ENCODE measurements around the gene DNER.
A peak's percentile ranks its signal among the peaks of the same experiment; 100 is the strongest.
"Not testable (repeated sequence)": the region's sequence is repeated elsewhere in the genome, so short reads cannot be mapped to it uniquely, and the experiment has no call there.

DNER gene

DNA sequence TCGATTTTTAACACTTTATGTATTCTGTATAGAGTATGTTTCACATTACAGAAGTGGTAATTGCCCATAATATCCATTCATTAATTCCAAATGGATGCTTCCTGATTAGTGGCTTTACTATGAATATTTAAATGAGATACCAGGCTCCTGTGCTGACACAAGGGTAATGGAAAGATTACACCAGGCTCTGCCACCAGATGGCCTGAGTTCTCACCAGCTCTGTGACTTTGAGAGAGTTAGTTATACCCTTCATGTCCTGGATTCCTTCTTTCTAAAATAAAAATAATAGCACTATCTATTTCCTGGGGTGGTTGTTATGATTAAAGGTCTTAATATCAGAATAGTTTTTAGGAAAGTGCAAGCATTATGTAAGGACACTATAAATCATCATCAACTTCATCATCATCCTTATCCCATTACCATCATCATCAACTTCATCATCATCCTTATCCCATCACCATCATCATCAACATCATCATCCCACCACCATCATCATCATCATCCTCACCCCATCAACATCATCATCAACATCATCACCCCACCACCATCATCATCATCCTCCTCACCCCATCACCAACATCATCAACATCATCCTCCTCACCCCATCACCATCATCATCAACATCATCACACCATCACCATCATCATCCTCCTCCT, 151.8 kb downstream of the DNER start:
- DNase-seq = no peak

DNA sequence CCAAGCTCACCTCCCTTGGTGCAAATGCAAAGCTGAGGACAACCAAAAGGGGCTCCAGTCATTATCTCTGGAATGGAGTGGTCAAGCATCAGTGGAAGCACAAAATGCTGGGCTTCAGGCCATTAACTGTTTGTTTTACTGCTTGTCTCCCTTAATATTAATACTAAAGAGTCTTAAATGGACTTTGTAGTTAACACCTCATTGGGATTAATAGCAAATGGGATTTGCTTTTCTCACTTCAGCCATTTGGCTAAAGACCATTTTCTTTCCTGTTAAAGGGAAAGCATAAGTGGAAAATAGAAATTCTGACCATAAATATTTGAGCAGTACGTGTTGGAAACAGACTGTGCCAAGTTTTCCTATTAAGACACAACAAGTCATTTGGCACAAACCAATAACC, 154.4 kb downstream of the DNER start:
- no peak for DNase-seq

DNA sequence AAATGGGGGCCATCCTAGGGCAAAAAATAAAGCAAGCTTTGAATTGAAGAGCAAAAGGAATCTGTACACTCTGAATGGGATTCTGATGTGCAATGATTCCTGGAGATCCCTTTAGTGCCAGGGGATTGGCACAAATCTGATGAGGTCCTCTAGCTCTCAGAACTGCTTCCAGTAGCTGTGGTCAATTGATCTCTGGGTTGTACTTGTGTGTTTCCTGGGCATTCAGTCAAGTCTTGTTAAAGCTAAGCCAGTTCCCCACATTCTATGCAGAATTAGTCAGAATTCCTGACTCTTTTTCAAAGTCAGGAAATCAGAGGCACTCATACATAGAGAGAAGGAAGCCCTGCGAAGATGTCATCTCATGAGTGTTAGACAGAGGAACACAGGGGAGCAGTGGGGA, 161.3 kb downstream of the DNER start:
- peak; percentile 0 for DNase-seq

DNA sequence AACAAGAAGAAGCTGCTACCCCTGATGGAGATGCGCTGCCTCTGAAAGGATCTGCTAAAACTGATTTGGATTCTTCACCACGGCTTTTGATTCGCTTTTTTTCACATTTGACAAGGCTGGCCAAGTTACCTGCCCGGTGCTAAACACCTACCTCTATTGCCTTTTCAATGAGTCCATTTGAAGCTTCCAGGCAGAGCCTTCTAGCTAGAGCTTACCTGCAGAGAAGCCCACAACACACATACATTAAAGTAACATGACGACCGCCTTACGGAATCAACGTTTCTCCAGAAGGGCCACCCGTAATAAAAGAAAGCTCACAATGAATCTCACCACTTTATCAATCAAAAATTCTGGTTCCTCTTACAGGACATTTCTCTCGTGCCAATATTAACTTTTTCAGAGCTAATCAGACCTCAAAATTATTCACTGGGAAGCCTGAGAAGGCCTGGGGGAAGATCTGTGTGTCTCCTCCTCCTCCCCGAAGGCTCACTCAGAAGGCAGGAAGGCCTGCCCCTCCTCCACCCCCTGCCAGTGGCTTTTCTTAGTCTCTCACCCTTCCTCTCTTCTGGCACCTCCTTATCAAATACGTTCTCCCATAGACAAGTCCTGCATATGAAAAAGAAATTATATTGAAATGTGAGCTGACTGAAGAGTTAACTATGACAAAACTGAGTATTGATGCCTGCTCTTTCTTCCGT, 171.0 kb downstream of the DNER start:
- DNase-seq = no peak

DNA sequence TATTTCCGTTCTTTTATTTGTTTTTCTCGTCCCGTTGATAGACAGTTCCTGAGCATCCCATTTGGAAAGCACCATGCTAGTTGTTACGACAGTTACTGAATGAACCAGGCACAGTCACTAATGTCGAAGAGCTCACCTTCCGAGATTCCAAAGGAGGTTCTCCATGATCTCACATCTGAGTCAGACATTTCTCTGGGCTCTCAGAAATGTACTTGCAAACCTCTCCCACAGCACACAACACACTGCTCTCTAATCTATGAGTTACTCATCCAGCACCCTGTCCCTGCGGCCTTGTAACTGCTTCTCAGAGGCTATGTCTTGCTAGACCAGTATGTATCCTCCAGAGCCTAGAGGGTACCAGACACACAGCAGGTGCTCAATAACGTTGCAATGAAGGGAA, 174.7 kb downstream of the DNER start:
- DNase-seq = no peak

DNA sequence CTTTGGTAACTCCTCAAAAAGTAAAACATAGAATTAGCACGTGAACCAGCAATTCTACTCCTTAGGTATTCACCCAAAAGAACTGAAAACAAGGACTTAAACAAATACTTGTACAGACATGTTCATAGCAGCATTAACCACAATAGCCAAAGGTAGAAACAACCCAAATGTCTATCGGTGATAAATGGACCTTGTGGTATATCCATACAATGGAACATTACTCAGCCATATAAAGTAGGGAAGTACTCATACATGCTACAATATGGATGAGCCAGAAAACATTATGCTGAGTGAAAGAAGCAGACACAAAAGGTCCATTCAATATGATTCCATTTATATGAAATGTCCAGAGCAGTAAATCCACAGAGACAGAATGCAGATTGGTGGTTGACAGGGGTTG, 182.8 kb downstream of the DNER start:
- no peak for DNase-seq

DNA sequence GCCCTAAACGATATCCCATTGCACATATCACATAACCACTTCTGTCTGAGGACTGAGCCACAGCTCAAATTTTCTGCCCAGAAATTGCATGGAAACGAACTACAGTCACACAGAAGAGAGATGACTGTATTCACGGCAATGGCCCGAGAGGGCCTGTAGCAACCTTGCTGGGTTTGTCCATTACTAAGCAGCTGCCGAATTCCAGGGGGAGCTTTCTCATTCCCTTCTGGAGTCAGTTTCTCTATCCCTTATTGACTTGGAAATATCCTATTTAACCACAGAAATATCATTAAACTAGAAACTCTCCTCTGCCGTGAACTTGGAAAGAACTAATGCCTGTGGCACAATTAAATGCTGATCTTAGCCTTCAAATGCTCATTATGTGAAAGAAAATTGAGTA, 183.9 kb downstream of the DNER start:
- DNase-seq = no peak

DNA sequence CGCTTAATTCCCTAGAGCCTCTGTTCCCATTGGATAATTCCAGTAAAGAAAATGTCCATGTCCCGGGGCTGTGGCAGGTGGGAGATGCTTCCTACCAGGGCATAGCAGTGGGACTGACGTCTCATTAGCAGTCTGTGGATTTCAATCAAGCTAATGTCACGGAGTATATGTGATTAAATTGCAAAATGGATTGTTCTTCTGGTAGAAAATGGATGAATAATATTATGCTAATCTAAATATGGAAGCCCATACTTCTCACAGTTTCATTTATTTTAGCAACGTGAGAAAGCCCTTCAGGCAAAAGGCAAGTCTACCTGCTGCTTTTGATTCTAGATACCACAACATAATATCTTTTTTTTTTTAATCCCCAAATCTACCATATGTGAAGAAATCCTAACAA, 185.5 kb downstream of the DNER start:
- DNase-seq = no peak

DNA sequence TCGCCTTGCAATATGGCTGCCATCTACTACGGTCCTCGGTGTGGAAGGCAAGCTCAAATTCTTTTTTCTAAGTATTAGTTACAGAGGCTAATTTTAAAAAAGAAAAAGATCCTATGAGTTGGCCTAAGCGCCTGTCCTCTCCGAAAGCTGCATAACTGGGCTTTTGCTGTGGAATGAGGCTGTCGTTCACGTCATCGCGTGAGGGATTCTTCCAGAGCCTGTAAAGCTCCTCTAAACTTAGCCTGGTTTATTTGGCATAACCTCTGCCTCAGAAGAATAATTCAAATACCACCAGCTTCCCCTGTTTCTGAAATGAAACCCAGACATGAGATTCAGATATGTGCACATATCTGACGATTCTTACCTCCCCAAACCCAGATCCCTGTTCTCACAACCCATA, 187.4 kb downstream of the DNER start:
- DNase-seq = no peak

DNA sequence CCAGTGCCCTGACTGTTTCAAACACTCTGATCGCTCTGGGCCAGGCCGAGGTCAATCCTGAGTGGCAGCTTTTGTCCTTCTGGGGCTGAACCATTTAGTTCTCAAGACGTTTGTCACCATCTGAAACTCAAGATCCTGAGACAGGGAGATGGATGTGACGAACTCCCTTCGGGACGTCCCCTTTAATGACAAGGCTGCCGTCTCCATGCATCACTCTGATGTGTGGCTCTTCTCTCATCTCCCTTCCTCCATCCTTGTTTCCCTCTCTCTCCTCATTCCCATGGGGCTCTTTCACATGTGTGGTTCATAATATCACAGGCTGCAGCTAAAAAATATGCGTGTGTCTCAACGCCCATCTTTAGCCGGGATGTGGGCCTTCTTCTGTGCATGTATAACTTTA, 189.6 kb downstream of the DNER start:
- no peak for DNase-seq

DNA sequence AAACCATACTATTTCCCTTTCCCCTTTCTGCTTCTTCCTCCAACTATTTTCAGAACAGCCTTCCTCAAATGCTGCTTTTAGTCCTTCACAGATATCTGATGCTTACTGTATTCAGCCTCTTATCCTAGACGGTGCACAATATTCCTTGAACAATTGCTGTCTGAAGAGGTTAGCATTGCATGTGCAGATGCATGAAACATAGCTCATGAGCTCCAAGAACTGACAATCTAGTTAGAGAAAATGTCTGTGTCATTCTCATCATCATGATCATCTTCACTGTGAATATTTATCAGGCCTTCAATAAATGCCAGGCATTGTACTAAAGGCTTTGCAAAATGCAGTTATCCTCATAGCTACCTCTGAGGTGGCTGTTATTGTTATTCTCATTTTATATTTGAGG, 190.7 kb downstream of the DNER start:
- no peak for DNase-seq

DNA sequence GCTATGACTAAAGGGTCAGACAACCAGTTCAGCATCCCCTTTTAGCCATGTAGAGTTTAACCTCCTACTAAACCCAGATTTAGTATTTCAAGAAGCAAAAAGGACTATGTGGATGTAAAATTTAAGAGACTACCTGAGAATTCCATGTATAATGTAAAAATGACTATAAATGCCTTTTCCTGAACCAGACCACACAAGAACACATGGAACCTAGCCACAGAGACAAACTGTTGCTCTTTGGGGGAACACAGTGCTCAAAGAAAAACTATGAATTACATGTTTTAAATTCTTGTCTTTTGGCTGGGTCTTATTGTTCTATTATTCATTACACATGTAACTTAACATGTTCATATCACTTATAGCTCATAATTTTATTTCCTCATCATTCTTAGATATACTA, 192.8 kb downstream of the DNER start:
- no peak for DNase-seq

DNA sequence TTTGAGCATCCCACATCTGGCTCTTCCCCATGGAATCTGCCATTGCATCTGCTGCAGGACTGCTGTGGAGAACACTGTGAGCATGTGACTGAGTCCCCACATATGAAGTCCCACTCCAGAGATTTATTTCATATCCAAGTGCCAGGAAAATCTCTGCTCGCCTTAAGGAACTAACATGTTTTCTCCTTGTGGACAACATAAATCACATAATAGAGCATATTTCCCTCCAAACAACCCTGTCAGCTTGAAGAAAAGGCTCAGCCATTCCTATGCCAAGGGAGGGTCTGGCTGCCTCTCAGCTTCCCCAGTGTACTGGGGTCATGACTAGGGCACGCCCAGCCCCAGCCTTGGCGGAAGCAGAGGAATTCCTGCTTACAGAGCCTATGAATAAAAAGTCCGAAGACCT, 193.7 kb downstream of the DNER start:
- no peak for DNase-seq

DNA sequence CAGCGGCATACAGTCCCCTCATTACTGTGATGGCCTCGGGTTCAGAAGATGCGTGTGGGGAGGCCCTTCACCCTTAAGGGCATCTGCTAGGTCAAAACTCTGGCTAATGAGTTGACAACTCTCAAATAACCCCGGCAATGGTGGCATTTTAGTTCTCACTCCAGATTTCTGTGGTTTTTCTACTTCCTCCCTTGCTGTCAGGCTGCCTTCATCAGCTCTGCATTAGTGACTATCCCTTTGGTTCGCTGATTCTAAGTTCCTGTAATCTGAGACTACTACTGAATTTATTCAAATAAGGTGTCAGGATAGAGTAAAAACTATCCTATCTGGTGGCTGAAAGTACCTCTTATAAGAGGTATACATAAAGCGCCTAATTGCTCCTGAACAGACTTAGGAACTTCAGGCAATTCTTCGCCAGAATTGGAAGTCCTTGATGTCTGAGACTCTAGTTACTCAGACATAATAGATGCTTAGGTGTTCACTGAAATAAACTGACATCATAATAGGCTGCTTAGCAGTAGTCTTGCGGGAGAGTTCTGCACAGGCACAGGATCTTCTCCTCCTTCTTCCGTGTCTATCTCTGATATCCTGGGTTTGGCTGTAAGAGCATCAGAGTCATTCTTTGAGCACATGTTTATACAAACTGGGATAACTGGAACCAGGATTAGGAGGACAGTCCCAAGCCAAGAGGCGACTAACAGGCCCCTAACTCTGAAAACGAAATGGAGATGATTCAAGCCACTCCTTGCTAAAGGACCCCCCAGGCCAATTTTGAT, 194.5 kb downstream of the DNER start:
- DNase-seq = no peak

DNA sequence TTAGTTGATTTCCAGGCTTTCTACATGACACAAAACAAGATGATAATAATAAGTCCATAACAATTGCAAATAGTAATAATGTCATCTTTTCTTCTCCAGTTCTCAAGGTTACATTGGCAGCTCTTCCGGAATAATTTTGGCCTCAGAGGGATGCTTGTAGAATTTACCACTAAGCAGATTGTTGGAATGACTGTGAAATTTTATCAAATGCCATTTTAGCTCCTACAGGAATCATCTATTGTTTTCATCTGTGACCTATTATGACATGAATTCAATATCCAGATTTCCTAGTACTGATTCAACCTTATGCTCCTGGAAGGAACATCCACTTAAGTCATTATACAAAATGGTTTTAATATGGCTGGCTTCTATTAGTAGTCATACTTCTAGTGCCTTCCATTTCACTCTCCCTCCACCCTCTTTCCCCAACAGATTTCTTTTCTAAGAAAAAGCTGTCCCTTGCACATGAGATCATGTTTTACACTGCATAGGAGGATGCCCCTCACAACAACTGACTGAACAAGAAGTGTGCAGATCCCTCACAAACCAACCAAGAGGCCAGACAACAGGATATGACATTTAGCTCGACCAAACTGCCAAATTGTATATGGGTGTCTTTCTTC, 200.0 kb downstream of the DNER start:
- no peak for DNase-seq

DNA sequence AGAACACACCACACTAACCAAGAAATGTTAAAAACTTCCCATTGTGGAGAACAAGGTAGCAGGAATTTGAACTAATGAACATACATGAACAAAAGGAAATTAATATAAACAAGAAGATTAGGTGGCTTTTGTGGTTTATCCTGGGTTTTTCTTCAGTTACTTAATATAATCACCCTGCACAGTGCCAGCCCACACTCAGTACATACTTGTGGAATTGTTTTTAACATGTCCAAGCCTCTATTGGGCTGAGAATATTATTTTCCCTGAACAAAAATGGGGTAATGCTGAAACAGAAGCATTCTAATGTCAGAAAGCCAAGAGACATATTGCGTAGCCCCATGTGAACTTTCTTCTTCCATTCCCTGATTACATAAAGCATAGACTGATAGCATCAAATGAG, 202.8 kb downstream of the DNER start:
- DNase-seq = no peak

DNA sequence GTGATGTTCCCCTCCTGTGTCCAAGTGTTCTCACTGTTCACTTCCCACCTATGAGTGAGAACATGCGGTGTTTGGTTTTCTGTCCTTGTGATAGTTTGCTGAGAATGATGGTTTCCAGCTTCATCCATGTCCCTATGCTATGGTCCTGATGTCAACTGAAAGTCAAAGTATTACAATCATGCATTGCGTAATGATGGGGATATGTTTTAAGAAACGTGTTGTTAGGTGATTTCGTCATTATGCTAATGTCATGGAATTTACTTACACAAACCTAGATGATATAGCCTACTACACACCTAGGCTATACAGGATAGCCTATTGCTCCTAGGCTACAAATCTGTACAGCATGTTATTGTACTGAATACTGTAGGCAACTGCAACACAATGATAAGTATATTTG, 207.7 kb downstream of the DNER start:
- DNase-seq = not testable (repeated sequence)

DNA sequence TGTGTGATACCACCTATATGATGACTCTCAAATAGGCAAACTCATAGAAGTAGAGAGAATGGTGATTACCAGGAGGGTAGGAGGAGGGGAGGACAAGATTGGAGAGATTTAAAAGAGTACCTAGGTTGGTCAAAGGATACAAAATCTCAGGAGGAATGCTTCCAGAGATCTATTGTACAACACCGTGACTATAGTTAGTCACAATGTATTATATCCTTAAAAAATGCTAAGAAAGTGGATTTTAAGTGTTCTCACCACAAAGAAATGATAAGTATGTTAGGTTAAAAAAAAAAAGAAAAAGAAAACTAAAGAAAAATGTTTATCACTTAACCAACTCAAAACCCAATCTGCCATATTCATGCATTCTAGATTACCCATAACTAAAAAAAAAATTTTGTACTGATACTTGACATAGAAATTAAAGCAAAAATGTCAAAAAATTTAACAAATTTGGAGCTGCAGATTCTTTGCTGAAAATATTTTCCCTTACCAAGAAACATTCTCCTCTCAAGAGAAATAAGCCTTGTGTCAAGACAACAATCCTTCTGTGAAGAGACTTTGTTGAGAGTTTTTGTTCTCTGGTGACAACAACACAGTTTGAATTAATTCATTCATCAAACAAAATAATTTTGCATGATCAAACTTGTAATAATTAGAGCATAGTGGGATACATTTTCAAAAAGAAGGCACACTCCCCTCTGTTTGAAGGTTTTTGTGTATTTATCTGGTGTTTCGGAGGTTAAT, 213.1 kb downstream of the DNER start:
- DNase-seq = no peak

DNA sequence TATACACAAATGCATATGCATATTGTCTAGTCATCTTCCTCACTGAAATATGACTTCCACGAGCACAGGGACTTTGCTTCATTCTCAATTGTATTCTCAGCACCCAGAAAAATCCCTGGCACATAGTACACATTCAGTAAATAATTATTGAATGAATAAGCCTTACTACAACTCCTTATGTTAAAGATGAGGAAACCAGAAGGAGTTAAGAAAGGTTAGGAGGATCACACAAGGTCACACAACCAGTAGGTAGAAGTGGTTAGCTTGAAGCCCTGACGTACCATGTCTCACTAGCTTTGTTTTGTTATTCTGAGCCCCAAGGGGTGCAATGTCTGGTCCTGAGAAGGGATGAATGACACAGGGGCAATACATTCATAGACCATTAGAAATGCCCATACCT, 222.3 kb downstream of the DNER start:
- DNase-seq = no peak

DNA sequence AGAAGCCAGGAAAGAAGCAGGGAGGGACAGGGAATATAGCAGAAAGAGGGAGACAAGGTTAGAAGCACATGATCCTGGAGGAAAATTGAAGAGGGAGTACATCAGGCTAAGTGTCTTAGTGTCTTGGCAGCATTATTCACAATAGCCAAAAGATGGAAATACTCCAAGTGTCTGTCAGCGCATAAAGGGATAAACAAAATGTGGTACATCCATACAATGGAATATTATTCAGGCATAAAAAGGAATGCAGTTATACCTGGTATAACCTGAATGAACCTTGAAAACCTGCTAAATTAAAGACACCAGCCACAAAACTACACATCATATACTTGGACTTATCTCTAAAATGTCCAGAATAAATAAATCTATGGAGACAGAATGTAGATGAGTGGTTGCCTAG, 224.2 kb downstream of the DNER start:
- DNase-seq = no peak

DNA sequence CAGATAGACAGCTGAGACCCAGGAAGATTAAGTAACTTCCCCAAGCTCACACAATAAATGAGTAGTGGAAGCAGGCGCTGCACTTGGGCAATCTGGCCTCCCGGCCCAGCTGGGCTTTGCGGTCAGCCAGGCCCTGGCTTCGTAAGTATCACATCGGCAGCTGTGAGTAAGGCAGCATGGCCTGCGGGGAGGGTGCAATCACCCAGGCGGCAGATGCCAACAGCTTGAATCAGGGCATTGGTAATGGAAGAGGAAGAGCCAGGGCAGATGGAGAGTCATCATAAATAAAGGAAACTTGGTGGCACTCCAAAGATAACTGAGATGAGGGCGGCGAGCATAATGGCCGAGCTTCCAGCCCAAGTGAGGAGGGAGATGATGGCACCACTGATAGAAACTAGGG, 225.3 kb downstream of the DNER start:
- no peak for DNase-seq

DNA sequence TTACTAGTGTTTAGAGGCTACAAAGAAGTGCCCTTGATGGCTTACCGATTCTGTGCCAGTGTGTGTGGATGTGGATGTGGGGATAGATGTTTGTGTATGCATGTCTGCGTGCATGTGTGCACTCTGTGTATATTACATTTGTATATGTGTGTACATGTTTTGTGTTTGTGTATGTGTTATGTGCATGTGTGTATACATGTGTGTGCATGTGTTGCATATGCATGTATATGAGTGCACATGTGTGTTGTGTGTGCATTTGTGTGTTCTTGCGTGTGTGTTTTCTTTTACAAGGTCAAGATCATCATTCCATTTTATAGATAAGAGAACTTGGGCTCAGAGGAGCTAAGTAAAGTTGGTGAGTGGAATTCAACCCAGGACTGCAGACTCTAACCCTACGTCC, 226.1 kb downstream of the DNER start:
- no peak for DNase-seq

DNA sequence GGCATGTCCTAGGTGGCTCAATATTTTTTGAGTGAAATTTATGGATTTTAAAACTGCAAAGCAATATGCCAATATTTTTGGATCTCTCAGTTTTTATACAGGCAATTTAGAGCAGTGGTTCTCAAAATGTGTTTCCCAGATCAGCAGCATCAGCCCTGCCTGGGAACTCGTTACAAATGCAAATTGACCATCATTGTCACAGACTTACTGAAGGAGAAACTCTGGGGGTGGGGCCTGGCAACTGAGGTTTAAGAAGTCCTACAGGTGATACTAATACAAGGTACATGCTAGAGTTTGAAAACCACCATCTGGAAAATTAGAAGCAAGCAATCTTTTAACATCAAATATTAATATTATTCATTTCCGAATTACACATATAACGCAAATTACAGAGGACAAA, 227.7 kb downstream of the DNER start:
- no peak for DNase-seq
